Activated B cell treated with CpG ODN at 0.5 μM for 24 hours (primary cell): ENCODE results near the gene MFAP2. TPM values are rescaled to one million over a fixed set of nuclear protein-coding genes. Genes with fewer than 3 reads are reported as not detected.

Experiments
- ATAC-seq: fragments of 200-7000 bp; cut with Tn5 transposase; one replicate; pipeline ENCODE4 v1.10.0; 2021; ENCODE audit warnings: low read depth, mild to moderate bottlenecking, moderate library complexity
- CTCF ChIA-PET: fragments of 350-600 bp; sonication (Branson Sonifier 250); formaldehyde crosslinking; loops from one replicate; lab custom pipeline; 2021; ENCODE audit warnings: antibody characterized with exemption; lab: Charles Lee
- POLR2A ChIA-PET: fragments of 350-600 bp; sonication (Branson Sonifier 250); formaldehyde crosslinking; loops from one replicate; lab custom pipeline; 2021; ENCODE audit warnings: antibody characterized with exemption; lab: Charles Lee
- DNase-seq: peaks from one replicate; pipeline ENCODE4 v3.0.0; 2022
- H3K27ac Mint-ChIP-seq: one replicate; pipeline ENCODE4 v1.8.0; 2020; ENCODE audit warnings: mixed read lengths
- H3K27me3 Mint-ChIP-seq: one replicate; pipeline ENCODE4 v1.8.0; 2021; ENCODE audit warnings: mixed read lengths
- H3K36me3 Mint-ChIP-seq: one replicate; pipeline ENCODE4 v1.8.0; 2021; ENCODE audit warnings: low read depth, mixed read lengths
- H3K4me1 Mint-ChIP-seq: one replicate; pipeline ENCODE4 v1.8.0; 2021; ENCODE audit warnings: mixed read lengths
- H3K4me3 Mint-ChIP-seq: one replicate; pipeline ENCODE4 v1.8.0; 2020; ENCODE audit warnings: mild to moderate bottlenecking, mixed read lengths
- H3K9me3 Mint-ChIP-seq: one replicate; pipeline ENCODE4 v1.8.0; 2020; ENCODE audit warnings: mixed read lengths
- intact Hi-C: fragments of 100-400 bp; cut with micrococcal nuclease; formaldehyde crosslinking; loops from one replicate; pipeline ENCODE4 v1.15.1; 2024
- total RNA-seq: library from RNA; stranded (reverse); gene quantifications from 2 replicates; pipeline ENCODE4 v1.2.3, GENCODE V29; 2022
- TF ChIP-seq, protein P1 (sequence below): fragments of 200-600 bp; IDR thresholded peaks from one replicate; pipeline ENCODE4 v1.8.0; 2022; ENCODE audit warnings: antibody characterized with exemption, mild to moderate bottlenecking

The MFAP2 gene
- total RNA-seq, 1 donor from 2014 or later: not detected

DNA sequence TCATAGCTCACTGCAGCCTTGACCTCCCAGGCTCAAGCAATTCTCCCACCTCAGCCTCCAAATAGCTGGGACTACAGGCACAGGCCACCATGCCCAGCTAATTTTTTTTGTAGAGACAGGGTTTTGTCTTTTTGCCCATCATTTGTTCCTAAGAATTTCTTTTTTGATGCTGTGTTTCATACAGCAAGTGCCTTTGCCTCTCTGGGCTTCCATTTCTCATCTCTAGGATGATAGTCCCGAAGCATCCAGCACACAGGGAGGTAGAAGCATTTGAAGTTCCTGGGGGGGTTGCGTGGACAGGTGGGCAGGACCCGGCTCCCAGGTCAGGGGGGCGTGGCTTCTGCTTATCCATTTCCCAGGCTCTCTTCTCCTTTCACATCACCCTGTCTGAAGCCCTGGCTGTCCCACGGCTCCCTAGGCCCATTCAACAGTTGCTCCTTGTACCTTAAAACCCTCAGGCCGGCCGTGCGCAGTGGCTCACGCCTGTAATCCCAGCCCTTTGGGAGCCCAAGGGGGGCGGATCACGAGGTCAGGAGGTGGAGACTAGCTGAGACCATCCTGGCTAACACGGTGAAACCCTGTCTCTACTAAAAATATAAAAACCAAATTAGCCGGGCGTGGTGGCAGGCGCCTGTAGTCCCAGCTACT is 27.9 kb upstream of the MFAP2 start:
- Mint-ChIP-seq H3K36me3 (peaks cover 14% of the 10 kb centered on the region), H3K4me3 (no peak overlapping the region), H3K27ac (no peak overlapping the region), H3K4me1 (peaks cover 24% of the 10 kb centered on the region), H3K27me3 (no peaks in the 10 kb centered on the region), H3K9me3 (no peaks in the 10 kb centered on the region)
- intact Hi-C loops: no loop called here
- DNase-seq (no peak), ATAC-seq (no peak)
- TF ChIP-seq, protein P1, sequence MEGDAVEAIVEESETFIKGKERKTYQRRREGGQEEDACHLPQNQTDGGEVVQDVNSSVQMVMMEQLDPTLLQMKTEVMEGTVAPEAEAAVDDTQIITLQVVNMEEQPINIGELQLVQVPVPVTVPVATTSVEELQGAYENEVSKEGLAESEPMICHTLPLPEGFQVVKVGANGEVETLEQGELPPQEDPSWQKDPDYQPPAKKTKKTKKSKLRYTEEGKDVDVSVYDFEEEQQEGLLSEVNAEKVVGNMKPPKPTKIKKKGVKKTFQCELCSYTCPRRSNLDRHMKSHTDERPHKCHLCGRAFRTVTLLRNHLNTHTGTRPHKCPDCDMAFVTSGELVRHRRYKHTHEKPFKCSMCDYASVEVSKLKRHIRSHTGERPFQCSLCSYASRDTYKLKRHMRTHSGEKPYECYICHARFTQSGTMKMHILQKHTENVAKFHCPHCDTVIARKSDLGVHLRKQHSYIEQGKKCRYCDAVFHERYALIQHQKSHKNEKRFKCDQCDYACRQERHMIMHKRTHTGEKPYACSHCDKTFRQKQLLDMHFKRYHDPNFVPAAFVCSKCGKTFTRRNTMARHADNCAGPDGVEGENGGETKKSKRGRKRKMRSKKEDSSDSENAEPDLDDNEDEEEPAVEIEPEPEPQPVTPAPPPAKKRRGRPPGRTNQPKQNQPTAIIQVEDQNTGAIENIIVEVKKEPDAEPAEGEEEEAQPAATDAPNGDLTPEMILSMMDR: no peak
- ChIA-PET POLR2A (no interaction called here), CTCF (no interaction called here)

GRCh38 chr1:17007121-17007520 is 26.7 kb upstream of the MFAP2 start:
- H3K36me3 Mint-ChIP-seq: peaks cover 23% of the 10 kb centered on the region
- ChIA-PET POLR2A (interaction anchor here (0.6 kb wide), 1 partner anchor 493 kb away, joined by 3 read pairs; no protein-coding TSS in a partner anchor), CTCF (no interaction called here)
- H3K4me1 Mint-ChIP-seq: peaks cover 22% of the 10 kb centered on the region
- intact Hi-C loops: no loop called here
- DNase-seq (no peak), ATAC-seq (no peak)
- H3K9me3 Mint-ChIP-seq: no peaks in the 10 kb centered on the region
- no peak overlapping the region for H3K27ac Mint-ChIP-seq
- no peak overlapping the region for H3K4me3 Mint-ChIP-seq
- TF ChIP-seq, protein P1: no peak
- H3K27me3 Mint-ChIP-seq: no peaks in the 10 kb centered on the region

DNA sequence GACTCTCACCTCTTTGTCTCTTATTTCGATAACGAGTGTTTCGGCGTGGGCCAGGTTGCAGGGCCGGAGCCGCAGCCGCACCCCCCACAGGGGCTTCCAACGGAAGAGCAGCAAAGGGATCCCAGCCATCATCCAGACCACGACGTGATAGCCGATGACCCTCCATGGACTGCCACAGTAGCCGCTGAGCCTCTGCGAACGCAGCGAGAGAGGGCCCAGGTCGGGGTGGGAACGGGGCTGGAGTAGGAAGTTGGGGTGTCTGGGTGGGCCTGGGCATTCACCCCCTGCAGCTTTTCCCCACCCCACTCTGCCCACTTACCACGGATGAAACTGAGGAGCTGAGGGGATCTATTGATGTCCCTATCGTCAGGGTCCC is 24.9 kb upstream of the MFAP2 start:
- ChIA-PET POLR2A (no interaction called here), CTCF (no interaction called here)
- peaks cover 11% of the 10 kb centered on the region for H3K4me1 Mint-ChIP-seq
- intact Hi-C loops: no loop called here
- no peak overlapping the region for H3K27ac Mint-ChIP-seq
- no peak overlapping the region for H3K4me3 Mint-ChIP-seq
- DNase-seq (no peak), ATAC-seq (no peak)
- peaks cover 33% of the 10 kb centered on the region for H3K36me3 Mint-ChIP-seq
- H3K27me3 Mint-ChIP-seq: no peaks in the 10 kb centered on the region
- TF ChIP-seq, protein P1: no peak
- H3K9me3 Mint-ChIP-seq: no peaks in the 10 kb centered on the region

DNA sequence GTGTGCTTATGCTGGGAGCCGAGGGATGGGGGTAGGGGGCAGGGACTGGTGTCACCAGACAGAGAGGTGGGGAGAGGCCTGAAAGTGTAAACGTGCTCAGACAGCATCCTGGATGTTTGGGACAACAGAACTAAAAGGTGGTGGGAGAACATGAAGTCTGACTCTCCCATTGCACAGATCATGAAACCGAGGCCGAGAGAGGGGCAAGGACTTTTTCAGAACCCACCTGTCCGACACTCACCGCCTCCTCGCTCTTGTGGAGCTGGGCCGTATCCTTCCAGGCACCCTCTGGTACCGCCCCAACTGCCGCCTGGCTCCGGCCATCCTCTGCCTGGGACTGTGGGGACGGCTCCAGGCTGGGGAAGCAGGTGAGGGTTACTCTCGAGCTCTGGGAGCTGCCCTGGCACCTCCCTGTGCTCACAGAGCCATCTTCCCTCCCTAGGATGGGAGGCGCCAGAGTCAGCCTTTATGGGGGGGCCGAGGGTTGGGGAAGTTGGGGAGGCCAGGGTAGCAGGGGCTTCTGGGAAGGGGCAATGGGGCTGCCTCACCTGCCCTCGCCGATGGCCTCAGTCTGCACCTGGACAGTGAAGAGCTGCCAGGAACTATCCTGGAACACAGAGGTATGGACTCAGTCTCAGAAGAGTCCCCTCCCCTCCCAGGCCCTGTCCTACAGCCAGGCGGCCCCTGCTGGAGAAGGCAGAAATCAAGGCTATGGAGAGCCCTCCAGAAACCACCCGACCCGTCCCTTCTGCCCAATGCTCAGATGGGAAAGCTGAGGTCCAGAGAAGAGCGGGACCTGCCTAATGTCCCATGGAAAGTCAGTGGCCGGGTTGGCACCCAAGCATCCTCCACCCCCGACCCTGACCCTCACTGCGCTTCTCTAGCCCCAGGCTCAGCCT is 24.3 kb upstream of the MFAP2 start:
- TF ChIP-seq, protein P1: no peak
- H3K9me3 Mint-ChIP-seq: no peaks in the 10 kb centered on the region
- H3K4me3 Mint-ChIP-seq: no peak overlapping the region
- CTCF ChIA-PET: no interaction called here
- no peak for DNase-seq
- H3K36me3 Mint-ChIP-seq: peaks cover 36% of the 10 kb centered on the region
- POLR2A ChIA-PET: interaction anchor here (0.6 kb wide), 1 partner anchor 23 kb away, joined by 8 read pairs; no protein-coding TSS in a partner anchor
- H3K27me3 Mint-ChIP-seq: no peaks in the 10 kb centered on the region
- H3K27ac Mint-ChIP-seq: no peak overlapping the region
- intact Hi-C loops: no loop called here
- H3K4me1 Mint-ChIP-seq: peaks cover 5% of the 10 kb centered on the region
- ATAC-seq: no peak

- Mint-ChIP-seq H3K36me3 (peaks cover 52% of the 10 kb centered on the region), H3K4me3 (no peak overlapping the region), H3K9me3 (no peaks in the 10 kb centered on the region), H3K4me1 (no peaks in the 10 kb centered on the region), H3K27me3 (no peaks in the 10 kb centered on the region), H3K27ac (no peak overlapping the region)
- TF ChIP-seq, protein P1: no peak
- intact Hi-C loops: no loop called here
- CTCF ChIA-PET: no interaction called here
- DNase-seq (no peak), ATAC-seq (no peak)
- POLR2A ChIA-PET: no interaction called here
These were observed 22.1 kb upstream of the MFAP2 start for GRCh38 chr1:17002524-17002902.
